SU-DHL-6 (cell line): ENCODE measurements around the gene NFIB.

Source experiments
- H2AFZ ChIP-seq: fragments of 200-600 bp; sonication (generic); 2 replicates; pipeline ENCODE4 v1.6.1; 2014; ENCODE audit warnings: low read depth, mild to moderate bottlenecking, moderate library complexity, mixed read lengths, antibody characterized with exemption, low read length; ENCODE audit not compliant: severe bottlenecking
- H3F3A ChIP-seq: fragments of 200-600 bp; shearing (Covaris generic); 2 replicates; pipeline ENCODE4 v1.6.0; 2016; ENCODE audit warnings: antibody characterized with exemption, mild to moderate bottlenecking; ENCODE audit not compliant: insufficient read depth
- H3K27ac ChIP-seq: fragments of 200-600 bp; sonication (generic); 2 replicates; pipeline ENCODE4 v1.5.1; 2016; ENCODE audit warnings: low read depth, mild to moderate bottlenecking, low read length, moderate library complexity, mixed read lengths
- H3K27me3 ChIP-seq: fragments of 200-600 bp; sonication (generic), shearing (Covaris generic); 2 replicates; pipeline ENCODE4 v1.6.0; 2014; ENCODE audit warnings: mild to moderate bottlenecking, low read length
- H3K36me3 ChIP-seq: fragments of 200-600 bp; sonication (generic); 2 replicates; pipeline ENCODE4 v1.6.1; 2014; ENCODE audit warnings: mild to moderate bottlenecking, low read length, mixed read lengths
- H3K4me2 ChIP-seq: fragments of 300-600, 200-600 bp; shearing (Covaris generic), sonication (generic); 2 replicates; pipeline ENCODE4 v1.6.0; 2014; ENCODE audit warnings: low read length, low read depth, mild to moderate bottlenecking; ENCODE audit not compliant: poor library complexity, severe bottlenecking
- H3K4me3 ChIP-seq: fragments of 200-600 bp; sonication (generic); 2 replicates; pipeline ENCODE4 v1.5.1; 2014; ENCODE audit warnings: antibody characterized with exemption, low read length, mild to moderate bottlenecking, mixed read lengths; ENCODE audit not compliant: insufficient read depth, poor library complexity, severe bottlenecking
- H3K79me2 ChIP-seq: fragments of 200-600 bp; sonication (generic); 2 replicates; pipeline ENCODE4 v1.6.1; 2014; ENCODE audit warnings: mild to moderate bottlenecking, low read length, moderate library complexity; ENCODE audit not compliant: insufficient read depth
- H3K9ac ChIP-seq: fragments of 200-600 bp; sonication (generic); 2 replicates; pipeline ENCODE4 v1.7.0; 2014; ENCODE audit warnings: mild to moderate bottlenecking, low read length
- H3K9me2 ChIP-seq: fragments of 200-600 bp; sonication (generic); replicated peaks from 2 replicates; pipeline ENCODE4 v1.6.1; 2014; ENCODE audit warnings: low read length; ENCODE audit not compliant: insufficient read depth
- H3K9me3 ChIP-seq: fragments of 200-600 bp; sonication (generic); 2 replicates; pipeline ENCODE4 v1.6.1; 2014; ENCODE audit warnings: low read length, mixed read lengths; ENCODE audit not compliant: insufficient read depth
- H4K20me1 ChIP-seq: fragments of 200-600 bp; sonication (generic); 2 replicates; pipeline ENCODE4 v1.6.1; 2014; ENCODE audit warnings: low read depth, mild to moderate bottlenecking, antibody characterized with exemption, low read length, moderate library complexity, mixed read lengths
- EZH2phosphoT487 ChIP-seq: fragments of 200-600 bp; sonication (generic), shearing (Covaris generic); conservative IDR thresholded peaks from 2 replicates; pipeline ENCODE4 v1.6.1; 2018; ENCODE audit warnings: mild to moderate bottlenecking, antibody characterized with exemption, low read length, moderate library complexity, mixed read lengths
- TF ChIP-seq, protein P1 (sequence below): fragments of 200-600 bp; sonication (generic); IDR thresholded peaks from one replicate; pipeline ENCODE4 v1.5.1; 2017; ENCODE audit warnings: antibody characterized with exemption, mild to moderate bottlenecking, low read length, moderate library complexity; ENCODE audit not compliant: insufficient read depth, poor library complexity, severe bottlenecking

The NFIB gene

DNA sequence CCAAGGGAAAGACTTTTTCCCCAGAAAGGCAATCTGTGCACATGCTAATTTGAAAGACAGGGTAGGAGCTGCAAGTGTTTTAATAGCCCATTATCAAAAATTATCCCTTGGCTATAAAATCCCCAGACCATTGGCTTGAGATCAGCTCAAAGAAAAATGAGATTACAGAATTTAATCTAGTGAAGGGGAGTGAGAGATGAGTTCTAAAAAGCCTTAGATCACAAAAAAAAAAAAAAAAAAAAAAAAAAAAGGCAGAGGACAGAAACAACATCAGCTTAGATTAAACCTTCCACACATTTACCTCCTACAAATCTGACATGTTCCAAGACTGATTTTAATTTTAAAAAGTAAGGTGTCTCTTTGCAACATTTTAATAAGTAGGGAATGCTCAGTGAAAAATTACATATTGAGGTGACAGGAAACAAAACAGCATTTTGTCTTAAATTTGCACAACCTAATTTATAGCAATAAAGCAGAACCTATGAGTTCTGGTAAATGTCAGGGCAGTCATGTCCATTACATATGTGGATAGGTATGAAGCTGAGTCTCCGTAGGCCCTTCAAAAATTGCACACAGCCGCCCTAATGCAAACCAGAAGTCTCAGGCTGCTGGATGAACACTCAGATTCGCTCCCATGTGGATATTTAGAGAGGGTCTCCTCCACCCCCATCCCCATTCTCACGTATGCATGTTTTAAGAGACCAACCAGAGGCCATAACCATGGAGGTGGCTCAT is 43.4 kb downstream of the NFIB start:
- Histone ChIP-seq H4K20me1 (no peaks in the 10 kb centered on the region), H3F3A (no peaks in the 10 kb centered on the region), H3K27ac (no peak overlapping the region), H3K79me2 (no peaks in the 10 kb centered on the region), H2AFZ (no peak overlapping the region), H3K9me3 (no peaks in the 10 kb centered on the region), H3K4me2 (no peak overlapping the region), H3K9me2 (no peaks in the 10 kb centered on the region), H3K4me3 (no peak overlapping the region), H3K9ac (no peak overlapping the region), H3K27me3 (no peaks in the 10 kb centered on the region), H3K36me3 (no peaks in the 10 kb centered on the region)
- TF ChIP-seq EZH2phosphoT487: no peak

DNA sequence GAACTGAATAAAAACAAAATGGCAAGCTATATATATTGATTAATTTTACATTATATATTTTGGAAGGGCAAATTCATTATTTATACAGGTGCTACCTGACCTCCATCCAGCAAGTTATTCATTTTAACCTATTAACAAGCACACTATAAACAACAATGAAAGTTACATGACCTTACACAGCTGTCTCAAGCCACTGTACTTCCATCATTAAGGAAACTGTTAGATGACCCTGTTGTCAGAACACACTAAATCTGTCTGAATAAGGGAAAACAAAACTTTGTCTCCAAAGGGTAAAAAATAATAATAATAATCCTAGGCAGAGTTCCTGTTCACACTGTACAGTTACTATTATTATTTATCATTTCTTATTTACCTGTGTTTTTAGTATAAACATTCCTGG is 44.0 kb downstream of the NFIB start:
- no peaks in the 10 kb centered on the region for H3K27me3 ChIP-seq
- no peak overlapping the region for H3K4me3 ChIP-seq
- H3K79me2 ChIP-seq: no peaks in the 10 kb centered on the region

DNA sequence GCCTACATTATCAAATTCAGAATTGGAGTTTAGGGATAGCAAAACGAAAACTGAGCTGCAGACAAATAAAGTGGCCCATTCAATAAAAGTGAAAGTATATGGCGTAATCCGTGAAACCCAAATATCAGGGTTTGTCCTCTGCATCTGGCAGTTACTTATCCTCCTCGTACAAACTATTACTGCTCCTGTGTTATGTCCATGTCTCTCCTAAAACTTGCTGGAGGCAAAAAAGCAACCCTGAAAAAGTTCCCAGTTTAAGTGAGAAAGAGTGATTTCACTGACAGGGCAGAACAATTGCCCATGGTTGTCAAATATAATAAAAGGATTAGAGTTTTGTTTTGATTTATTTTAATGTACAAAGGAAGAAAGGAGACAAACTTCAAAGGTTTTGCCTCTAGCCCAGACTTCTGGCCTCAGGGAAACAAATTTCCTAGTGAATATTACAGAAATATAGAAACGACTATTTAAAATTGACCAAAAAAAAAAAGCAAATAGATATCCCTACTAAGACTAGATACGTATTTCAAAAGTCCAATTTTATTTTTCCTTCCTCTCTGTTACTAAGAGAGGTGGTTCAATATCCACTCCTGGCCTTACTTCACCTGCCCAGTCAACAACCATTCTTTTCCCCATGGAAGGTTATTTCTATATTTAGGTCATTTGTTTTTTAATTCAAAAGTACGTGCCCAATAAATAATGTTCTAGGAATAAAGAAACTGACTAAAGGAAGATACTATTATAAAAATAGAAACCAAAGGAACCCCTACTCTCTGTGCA is 50.0 kb downstream of the NFIB start:
- no peaks in the 10 kb centered on the region for H3F3A ChIP-seq
- no peak overlapping the region for H3K9ac ChIP-seq
- H4K20me1 ChIP-seq: no peaks in the 10 kb centered on the region
- no peaks in the 10 kb centered on the region for H3K36me3 ChIP-seq
- no peaks in the 10 kb centered on the region for H3K9me2 ChIP-seq
- TF ChIP-seq, protein P1, sequence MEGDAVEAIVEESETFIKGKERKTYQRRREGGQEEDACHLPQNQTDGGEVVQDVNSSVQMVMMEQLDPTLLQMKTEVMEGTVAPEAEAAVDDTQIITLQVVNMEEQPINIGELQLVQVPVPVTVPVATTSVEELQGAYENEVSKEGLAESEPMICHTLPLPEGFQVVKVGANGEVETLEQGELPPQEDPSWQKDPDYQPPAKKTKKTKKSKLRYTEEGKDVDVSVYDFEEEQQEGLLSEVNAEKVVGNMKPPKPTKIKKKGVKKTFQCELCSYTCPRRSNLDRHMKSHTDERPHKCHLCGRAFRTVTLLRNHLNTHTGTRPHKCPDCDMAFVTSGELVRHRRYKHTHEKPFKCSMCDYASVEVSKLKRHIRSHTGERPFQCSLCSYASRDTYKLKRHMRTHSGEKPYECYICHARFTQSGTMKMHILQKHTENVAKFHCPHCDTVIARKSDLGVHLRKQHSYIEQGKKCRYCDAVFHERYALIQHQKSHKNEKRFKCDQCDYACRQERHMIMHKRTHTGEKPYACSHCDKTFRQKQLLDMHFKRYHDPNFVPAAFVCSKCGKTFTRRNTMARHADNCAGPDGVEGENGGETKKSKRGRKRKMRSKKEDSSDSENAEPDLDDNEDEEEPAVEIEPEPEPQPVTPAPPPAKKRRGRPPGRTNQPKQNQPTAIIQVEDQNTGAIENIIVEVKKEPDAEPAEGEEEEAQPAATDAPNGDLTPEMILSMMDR: no peak
- TF ChIP-seq EZH2phosphoT487: no peak
- no peaks in the 10 kb centered on the region for H3K79me2 ChIP-seq
- no peak overlapping the region for H3K4me2 ChIP-seq
- H2AFZ ChIP-seq: no peak overlapping the region
- no peaks in the 10 kb centered on the region for H3K9me3 ChIP-seq
- H3K27me3 ChIP-seq: no peaks in the 10 kb centered on the region
- no peak overlapping the region for H3K4me3 ChIP-seq
- H3K27ac ChIP-seq: no peak overlapping the region

More for the DNA sequence above, 44.0 kb downstream of the NFIB start:
- Histone ChIP-seq H3K4me2 (no peak overlapping the region), H4K20me1 (no peaks in the 10 kb centered on the region), H2AFZ (no peak overlapping the region), H3F3A (no peaks in the 10 kb centered on the region), H3K9me3 (no peaks in the 10 kb centered on the region), H3K36me3 (no peaks in the 10 kb centered on the region), H3K27ac (no peak overlapping the region), H3K9me2 (no peaks in the 10 kb centered on the region), H3K9ac (no peak overlapping the region)
- TF ChIP-seq, protein P1: no peak

DNA sequence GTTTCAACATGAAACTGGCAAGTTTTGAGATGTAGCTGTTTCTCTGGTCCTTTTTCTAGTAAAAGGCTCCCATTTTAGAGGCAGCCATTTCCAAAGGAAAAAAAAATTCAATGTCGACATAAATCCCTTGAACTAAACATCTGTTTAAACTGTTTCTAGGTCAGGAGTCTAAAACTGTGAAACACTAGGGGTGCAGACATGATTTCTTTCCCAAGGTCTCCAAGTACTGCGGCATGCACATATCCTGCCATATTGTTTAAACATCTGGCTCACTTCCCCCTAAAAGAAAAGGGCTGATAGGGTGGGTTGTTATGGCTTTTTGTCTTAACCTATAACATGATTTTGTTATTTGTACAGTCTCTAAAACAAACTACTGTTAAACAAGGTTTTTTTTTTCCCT is 51.1 kb downstream of the NFIB start:
- H3K79me2 ChIP-seq: no peaks in the 10 kb centered on the region
- H3K4me2 ChIP-seq: no peak overlapping the region
- H3K27ac ChIP-seq: no peak overlapping the region
- no peaks in the 10 kb centered on the region for H3F3A ChIP-seq
- TF ChIP-seq, protein P1: no peak
- no peak for TF ChIP-seq EZH2phosphoT487
- no peaks in the 10 kb centered on the region for H3K27me3 ChIP-seq
- no peaks in the 10 kb centered on the region for H4K20me1 ChIP-seq
- no peaks in the 10 kb centered on the region for H3K9me3 ChIP-seq
- no peak overlapping the region for H3K4me3 ChIP-seq
- H3K36me3 ChIP-seq: no peaks in the 10 kb centered on the region
- H3K9me2 ChIP-seq: no peaks in the 10 kb centered on the region
- H3K9ac ChIP-seq: no peak overlapping the region
- H2AFZ ChIP-seq: no peak overlapping the region
